Stimulated activated CD4-positive, alpha-beta T cell treated with anti-CD3 and anti-CD28 coated beads, Interleukin-15, amount 100 ng/mL, for 48 hours (primary cell): Measurements from ENCODE around the gene RALGAPA2.

Experiments used
- DNase-seq, 2 donors: peaks; one replicate each; pipeline ENCODE4 v3.0.0-alpha.2; 2020; ENCODE audit warnings: low read depth in 2 of 2

RALGAPA2 gene

DNA sequence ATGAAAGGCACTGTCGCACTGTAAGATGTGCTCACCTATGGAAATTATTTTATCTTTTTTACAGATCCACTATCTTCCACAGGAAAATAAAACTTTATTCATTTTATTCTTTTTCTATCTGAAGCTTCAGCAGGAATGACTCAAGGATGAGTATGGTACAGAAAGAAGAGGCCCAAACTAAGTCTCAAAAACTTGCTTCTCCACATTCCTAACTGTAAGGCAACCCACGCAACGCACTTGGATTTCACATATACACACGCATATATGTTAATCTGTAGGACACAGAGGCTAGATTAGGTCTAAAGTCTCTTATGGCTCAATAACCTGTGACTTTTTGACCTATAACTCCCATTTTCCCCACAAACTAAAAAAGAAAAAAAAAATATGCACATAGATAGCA lies 81.9 kb downstream of the RALGAPA2 start:
- DNase-seq, result no peak

DNA sequence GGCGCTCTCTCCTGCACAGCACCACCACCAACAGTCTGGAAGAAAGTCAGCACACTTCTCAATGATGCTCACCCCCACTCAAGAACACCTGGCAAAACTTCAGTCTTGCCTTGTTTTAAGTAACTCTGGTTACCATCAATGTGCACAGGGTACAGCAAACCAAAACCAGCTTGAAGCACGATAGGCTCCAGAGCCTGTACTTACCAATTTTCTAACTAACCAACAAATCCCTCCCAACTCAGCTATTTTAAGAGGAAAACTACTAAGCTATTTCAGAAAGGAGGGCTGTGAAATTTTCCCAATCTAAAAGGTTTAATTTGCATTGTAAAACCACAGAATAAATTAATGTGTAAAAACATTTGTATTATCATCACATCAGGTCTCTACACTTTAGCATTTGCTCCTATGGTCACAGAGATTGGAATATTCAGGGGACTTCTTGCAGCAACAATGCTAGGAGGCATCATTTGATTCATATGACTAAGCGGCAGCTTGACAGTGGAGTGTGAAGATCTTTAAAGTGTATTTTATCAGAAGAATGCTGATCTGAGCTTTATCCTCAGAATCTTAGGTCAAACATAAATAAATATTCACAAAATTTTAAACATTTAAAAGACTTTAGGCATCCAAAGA lies 82.8 kb downstream of the RALGAPA2 start:
- no peak for DNase-seq

DNA sequence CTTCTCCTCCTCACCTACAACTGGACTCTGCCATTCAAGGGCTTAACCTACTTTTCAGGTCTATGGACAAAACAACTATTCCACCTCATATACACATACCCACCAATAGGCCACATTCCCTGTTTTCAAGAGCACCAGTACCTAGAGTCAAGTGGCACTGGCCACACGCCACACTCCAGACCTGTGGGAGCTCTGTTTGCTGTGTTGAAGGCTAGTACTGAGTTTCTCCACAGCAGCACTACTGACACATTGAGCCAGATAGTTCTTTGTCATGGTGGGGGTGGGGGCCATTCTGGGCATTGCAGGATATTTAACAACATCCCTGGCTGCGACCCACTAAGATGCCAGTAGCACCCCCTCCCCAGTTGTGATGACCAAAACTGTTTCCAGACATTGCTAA lies 84.1 kb downstream of the RALGAPA2 start:
- no peak for DNase-seq

DNA sequence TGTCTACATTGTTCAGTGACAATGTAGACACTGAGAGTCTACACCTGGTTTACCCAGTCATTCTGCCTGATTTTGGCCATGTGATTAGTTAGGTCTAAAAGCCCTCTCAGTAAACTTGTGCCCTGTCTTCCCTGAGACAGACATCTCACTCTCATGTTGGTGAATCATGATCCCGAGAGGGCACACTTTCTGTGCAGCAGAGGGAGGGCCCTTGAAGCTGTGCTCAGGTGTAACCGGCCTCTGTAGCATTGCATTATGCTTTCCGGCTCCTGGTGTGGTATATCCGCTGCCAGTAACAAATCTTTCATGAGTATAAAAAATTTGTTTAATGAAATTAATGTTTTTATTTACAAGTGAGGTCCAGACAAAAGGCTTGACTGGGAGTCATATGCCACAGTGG lies 85.0 kb downstream of the RALGAPA2 start:
- DNase-seq, result no peak

DNA sequence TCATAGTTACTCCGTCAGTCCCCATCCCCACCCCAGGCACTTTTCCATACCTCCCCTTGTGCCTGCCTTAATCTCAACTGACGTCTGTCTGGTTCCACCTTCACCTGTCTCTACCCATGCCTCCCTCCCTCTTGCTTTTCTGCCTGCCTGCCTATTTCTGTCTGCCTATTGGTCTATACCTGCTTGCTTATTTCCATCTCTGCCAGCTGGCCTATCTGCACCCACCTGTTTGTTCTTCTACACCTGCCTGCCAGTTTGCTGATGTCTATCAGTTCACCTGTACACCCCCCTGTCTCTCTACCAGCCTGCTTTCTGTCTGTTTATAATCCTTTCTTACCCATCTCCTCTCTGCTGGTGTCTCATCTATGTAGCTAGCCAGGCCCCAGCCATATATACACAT lies 87.5 kb downstream of the RALGAPA2 start:
- DNase-seq, result no peak

DNA sequence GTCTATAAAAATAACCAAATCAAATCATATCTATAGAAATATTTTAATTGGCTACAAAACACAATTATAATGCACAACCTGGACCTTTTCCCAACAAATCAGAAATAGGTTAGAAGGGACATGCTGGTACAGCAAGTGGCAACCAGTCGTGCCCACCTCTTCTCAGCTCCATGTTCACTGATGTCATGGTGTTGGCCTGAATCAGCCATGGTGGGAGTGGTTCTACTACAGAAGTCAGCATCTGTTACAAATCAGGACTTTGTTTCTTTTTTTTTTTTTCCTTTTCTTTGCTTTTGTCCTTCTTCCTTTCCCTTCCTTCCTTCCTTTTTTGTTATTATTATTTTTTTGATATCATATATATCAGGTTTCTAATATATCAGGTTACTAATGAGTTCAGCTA lies 91.2 kb downstream of the RALGAPA2 start:
- DNase-seq, result no peak

DNA sequence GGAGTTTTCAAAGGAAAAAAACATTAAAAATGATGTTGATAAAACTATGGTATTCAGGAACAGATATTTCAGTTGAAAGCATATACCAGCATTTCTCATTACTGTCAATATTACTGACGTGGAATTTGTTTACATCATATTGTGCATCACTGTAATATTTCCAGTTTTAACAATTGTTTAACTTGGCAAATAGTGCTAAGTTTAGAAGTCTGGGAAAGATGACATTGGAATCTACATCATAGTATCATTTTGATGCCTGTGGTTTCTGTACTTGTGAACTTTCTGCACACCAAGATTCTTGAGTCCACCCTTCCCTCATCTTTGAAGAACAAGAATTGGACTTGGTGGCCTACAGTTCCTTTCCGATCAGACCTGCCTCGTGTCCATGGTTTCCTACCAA lies 98.1 kb downstream of the RALGAPA2 start:
- no peak for DNase-seq

DNA sequence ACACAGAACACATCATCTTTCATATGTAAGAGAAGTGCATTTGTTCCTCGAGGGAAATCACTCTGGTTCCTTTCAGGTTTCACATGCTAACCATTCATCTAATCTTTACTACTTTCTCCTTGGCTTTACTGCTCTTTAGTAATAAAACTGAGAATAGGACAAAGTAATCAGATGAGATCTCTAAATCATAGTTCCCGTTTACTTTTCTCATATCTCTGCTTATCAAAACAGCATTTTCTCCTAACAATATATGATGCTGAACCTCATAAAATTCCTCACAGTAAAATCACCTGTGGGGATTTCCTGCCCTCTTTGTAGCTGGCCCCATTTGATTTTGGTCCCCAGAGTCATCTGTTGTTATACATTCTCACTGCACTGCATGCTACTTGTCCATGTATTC lies 100.2 kb downstream of the RALGAPA2 start:
- no peak for DNase-seq

DNA sequence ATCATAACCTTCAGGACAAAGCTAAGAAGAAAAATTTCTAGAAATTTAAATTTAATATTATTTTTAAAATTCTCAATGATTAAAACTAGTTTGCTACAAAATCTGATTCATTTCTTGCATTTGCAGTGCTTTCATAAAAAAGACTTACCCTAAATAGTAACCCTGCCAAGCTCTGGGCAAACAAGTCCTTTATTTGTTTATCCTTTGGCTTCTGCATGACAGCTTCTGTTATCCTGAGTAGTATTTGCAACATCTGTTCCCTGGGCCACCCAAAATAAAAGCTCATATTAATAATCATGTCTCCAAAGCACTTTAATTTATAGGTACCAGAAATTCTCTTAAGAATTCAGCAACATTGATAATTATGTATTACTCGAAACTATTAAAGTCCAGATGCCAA lies 101.3 kb downstream of the RALGAPA2 start:
- DNase-seq, result no peak

DNA sequence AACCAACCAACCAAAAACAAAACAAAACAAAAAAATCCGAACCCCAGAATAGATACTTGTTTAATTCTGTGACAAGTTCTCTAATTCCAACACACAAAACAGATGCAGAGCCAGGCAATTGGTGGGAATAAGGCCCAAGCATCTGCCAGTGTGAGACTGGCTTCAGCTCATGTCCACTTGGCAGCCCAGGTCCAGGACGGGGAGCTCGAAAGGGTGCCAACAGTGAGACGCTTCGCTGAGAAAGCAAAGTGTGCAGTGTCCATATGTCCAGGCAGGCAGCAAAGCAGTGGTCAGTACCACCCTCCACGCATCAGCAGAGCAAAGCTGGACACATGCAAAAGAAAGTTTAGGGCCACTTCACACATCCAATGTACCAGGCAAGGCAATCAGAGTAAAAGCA lies 102.9 kb downstream of the RALGAPA2 start:
- no peak for DNase-seq

DNA sequence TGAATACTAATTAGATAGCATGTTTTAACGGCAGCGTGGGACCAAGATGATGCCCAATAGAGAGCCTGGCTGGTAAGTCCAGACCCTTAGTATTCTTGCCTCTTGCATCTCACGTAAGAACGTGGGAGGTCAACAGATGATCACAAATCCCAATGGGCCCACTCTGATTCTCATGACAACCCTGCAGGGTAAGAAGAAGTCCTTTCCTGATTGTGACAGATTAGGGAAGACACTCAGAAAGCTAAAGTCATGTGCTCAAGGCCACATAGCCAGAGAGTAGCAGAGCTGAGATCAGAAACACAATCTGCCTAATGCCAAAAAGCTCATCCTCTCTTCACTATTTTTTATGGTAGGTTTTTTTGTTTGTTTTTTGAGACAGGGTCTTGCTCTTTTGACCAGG lies 103.8 kb downstream of the RALGAPA2 start:
- no peak for DNase-seq

DNA sequence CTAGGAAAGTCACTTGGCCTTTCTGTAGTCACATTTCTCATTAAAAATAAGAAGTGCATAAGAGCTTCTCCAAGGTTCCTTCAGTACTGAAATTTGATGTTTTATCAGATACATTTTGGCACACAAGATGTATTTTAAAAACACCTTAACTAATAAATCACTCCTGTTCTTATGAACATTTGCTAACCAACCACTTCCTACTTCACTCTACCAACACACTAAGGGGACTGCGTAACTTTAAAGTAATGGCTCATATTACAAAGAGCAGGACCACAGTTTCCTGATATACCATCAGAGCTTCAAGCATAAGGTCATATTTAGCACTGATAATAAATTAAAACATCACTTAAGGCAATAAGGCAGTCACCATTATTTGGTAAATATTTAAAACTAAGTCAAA lies 104.4 kb downstream of the RALGAPA2 start:
- no peak for DNase-seq

DNA sequence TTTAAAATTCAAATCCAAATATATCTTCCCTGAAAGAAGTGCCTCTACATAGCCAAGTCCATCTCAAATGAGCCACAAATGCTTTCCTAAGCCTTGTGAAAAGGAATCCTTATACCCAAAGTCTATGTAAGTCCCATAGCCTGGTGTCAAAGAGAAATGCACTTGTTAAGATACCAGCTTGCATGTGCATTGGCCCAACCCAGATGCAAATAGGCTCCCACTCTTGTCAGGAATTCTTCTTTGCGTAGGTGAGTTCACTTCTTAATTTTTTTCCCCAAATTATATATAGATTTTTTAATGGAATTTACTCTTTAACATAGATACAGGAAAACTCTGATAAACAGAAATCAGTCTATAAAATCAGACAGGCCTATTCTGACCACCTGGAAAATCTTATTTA lies 105.6 kb downstream of the RALGAPA2 start:
- DNase-seq, result no peak

DNA sequence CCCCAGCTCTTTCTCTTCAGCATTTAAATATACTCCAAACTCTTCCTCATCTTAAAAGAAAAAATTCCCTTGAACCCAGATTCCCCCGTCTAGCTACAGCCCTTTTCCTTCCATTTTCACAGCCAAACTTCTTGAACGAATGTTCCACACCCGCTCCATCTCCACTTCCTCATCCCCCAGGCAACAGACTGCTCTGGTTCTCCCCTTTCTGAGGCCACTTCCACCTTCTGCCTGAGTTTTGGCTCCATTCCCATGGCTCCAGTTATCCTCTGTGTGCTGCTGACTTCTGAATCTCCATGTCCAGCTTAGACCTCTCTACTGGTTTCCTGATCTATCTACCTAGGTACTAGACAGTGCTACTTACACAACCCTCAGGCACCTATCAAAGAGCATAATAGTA lies 106.4 kb downstream of the RALGAPA2 start:
- DNase-seq, result no peak

DNA sequence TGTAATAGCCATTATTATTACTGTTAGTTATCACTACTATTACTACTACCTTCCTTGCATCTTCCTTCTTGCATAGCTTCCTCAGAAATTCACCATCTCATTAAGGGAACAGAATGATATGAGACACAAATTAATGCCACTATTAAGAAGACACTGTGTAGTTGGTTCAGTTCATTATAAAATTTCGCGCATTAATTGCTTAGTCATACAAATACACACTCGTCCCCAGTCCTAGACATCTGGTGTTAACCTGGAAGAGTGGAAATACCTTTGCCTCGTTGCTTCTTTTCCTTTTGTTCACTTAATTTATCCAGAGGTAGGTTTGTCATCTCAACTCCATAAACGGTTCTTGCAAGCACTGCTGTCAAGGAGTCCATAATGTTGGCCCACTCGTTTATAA lies 107.5 kb downstream of the RALGAPA2 start:
- no peak for DNase-seq

DNA sequence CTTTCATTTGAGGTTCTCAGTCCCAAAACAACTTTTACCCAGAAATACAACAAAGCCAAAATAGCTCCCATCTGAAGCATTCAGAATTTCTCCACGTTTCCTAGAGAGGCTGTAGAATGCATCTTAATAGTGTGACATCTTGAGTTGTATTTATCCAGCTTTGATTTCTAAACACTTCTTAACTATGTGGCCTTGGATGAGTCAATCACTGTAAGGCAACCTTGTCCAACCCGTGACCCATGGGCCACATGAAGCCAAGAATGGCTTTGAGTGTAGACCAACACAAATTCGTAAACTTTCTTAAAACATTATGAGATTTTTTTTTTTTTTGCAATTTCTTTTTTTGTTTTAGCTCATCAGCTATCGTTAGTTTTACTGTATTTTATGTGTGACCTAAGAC lies 108.1 kb downstream of the RALGAPA2 start:
- no peak for DNase-seq

DNA sequence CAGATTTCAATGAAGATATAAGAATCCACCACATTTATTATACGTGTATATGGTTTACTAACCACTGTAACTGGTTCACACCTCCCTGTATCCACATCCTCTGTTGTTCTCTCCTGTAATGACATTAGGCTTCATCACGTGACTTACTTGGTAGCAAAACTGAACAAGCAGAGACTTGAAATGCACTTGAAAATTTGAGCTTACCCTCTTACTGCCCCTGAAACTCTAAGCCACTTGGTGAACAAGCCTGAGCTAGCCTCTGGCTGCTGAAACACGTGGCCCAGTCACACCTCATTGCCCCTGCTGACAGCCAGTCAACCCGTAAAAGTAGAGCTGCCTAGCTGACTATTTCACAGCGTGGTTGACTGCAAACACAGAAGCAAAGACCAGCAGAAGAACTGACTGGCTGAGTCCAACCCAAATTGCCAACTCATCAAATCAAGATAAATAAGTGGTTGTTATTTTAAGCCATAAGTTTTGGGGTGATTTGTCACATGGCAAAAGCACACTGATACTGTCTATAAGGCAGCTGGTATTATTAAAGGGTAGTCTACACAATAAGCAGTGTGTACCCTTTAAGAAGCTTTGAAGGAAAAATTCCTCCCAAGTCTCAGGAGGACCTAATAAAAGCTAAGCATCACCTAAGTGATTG lies 109.0 kb downstream of the RALGAPA2 start:
- DNase-seq, result no peak

DNA sequence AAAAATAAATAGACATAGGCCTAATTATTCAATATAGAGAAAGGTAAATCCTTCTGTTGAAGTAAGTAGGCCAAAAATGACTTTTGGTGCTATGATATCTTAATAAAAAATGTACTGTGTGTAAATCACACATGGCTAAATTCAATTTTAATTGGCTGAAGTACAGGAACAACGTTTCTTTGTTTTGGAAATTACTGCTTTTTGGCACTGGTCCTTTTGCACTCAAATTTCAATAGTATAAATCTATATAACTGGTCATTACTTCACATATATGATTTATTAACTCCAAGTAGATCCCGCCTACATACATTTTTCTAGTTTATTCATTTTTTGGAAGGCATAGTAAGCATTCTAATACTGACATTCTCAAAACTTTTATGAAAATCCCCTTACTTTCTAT lies 114.5 kb downstream of the RALGAPA2 start:
- no peak for DNase-seq

DNA sequence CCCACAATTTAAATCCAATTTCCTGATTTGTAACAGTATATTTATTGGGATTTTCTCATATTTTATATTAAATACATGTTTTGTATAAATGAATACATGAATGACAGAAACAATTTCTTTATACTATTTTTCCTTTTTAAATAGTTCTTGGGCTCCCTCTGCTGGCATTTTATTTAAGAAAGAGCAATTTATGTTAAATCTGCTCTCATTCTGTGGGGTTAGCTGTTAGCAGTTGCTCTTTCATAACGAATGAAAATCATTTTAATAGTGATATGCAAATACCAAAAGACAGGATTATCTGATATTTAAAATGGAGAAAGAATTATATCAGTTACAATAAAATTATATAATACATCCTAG lies 118.3 kb downstream of the RALGAPA2 start:
- DNase-seq, result no peak

DNA sequence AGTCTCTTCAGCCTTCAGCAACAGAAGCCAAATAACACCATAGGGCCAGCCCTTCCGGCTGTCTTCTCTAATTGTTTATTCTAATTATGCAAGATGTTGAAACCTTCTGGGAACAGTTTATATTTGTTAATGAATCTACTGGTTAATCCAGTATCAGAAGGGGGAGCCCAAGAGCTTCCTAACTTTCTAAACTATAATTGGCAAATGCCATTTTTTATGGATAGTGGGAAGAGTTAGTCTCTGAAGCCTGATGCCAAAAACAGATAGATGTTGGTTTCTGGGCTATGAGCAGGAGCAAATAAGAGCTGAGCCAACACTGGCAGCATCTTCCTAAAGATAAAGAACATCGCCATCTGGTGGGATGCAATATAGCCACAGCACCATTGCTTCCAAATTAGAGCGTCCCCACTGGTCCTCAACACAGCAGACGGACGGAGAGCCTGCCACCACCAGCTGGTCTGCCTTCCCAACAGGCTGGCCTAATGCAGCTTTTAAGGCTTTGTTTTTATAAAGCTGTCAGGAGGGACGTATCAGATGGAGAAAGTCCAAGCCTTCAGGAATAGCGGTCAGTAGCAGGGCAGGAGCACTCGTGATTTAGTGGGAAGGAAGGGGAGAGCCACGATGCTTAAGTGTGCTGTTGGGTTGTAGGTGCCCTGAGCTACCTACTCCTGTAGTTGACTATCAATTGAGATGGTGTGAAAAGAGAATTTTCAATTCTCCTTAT lies 118.8 kb downstream of the RALGAPA2 start:
- peak in 1 of 2 donors; percentile 8 for DNase-seq

DNA sequence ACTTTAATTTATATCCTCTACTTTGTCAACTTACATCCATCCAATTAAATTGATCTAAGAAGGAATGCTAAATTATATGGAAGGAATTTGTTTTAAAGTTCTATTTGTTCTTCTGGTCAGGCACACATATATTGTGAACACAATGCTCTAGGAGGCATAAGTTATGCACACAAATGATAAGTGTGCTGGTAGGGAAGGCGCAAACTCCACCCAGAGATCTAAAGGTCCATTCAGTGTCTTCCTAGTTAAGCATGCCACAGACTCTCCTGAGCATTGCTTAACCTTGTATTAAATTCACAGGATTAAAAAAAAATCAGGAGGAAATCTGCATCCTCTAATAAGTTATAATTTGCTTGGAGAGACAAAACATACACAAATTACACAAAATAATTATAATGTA lies 127.3 kb downstream of the RALGAPA2 start:
- no peak for DNase-seq

DNA sequence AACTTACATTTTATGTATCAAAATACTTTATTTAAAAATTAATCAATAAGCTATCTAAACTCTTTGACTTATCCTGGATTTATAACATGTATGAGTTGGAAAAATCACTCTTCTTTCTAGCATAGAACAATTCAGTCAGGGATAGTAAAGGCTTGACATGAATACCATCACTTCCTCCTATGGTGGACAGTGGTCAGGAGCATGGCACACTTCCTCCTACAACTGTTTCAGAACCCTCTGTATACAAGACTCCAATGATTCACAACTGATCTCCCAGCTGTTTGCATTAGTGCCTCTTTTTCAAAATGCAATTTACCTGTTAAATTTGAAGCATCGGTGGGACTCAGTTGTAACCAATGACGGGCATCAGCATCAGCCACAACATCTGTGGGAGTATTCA lies 129.7 kb downstream of the RALGAPA2 start:
- no peak for DNase-seq

DNA sequence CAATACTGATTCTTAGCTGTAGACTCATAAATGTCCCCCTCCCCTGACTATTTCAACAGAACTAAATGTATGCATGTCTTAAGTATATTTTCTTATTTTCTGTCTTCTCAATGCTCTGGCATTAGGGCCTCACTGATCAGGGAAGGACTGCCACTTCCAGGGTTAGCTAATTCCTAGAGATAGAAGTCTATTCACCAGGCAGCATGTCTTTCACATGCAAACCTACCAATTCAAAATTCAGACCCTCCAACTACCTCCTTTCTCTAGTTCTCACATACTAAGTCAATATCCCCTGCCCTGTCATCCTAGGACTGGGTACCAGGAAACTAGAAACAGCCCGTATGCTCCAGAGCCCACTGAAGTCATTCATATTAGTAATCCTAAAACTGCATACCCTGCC lies 132.3 kb downstream of the RALGAPA2 start:
- no peak for DNase-seq
